ENCODE measurements around the gene KCNK18.

Gene KCNK18

GRCh38 chr10:117254774-117255735 is 57.8 kb downstream of the KCNK18 start:
- DNase-seq = no peak

GRCh38 chr10:117255835-117256460 is 58.7 kb downstream of the KCNK18 start:
- DNase-seq = no peak

DNA sequence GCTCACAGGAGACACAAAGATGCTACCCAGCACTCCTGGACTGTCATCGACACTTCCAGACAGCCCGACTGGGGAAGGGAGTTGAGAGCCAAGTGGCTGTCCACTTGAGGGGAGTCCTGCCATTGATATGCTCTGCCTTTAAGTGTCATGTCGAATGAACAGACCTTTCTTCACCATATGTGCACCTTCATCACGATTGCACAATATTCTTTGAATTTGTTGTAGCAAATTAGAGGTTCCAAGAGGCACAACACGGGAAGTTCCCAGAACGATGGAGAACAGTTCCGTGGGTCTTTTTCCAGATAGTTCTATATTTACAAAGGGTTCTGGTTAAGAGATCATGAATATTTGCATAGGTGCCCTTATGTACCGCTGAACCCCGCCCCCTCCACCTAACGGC is 59.6 kb downstream of the KCNK18 start:
- no peak for DNase-seq

DNA sequence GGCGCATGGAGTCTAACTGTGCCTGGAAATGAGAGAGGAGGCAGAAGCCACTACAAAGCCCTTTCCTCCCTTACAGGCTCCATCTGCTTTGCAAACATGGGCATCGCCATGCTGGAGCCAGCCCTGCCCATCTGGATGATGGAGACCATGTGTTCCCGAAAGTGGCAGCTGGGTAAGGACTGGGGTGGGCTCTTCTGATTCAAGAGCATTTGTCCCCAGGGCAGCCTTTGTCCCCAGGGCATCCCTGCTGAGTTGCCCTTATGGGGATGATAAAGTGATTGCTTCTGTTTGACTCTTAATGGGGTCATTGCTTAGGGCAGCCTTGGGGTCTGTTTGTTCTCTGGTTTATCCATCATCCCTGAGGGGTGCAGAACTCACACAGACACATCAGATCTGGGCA is 60.4 kb downstream of the KCNK18 start:
- no peak for DNase-seq

GRCh38 chr10:117259279-117259678 is 62.0 kb downstream of the KCNK18 start:
- no peak for DNase-seq

All from stimulated activated CD8-positive, alpha-beta memory T cell treated with anti-CD3 and anti-CD28 coated beads, Interleukin-4, amount 100 ng/mL, for 48 hours (primary cell).